ENCODE results near the gene KDM2B. TPM values are rescaled to one million over a fixed set of nuclear protein-coding genes. Genes with fewer than 3 reads are reported as not detected.

Gene KDM2B
- total and polyA plus RNA-seq, 2 of the 8 experiments (the other 6 are each of a cell fraction or from before 2014, with no cell fraction given), result 111 to 162 TPM

GRCh38 chr12:121446750-121447149 lies 134.1 kb downstream of the KDM2B start:
- WGBS, 2 experiments (ENCODE audit: extremely low coverage in 1 of 2, insufficient coverage in 1 of 2, insufficient read length in 1 of 2, insufficient replicate concordance in 2 of 2, low coverage in 1 of 2, low lambda C conversion rate in 2 of 2, missing lambda C conversion rate in 1 of 2), result 91% methylated on average over 3 of the region's 3 CpGs; no CpG with 5 or more reads in 1 of the 2 experiments
- CTCF ChIA-PET (ENCODE audit: partially characterized antibody), result interaction anchor here (0.8 to 7.0 kb wide), 7 partner anchors 11 to 266 kb away, joined by 3 to 129 read pairs (median 3); partner anchors contain the start of genes MORN3 and TMEM120B
- TF ChIP-seq SP1 (IDR thresholded peaks at IDR 0.05; ENCODE audit: low read depth, low read length), result no peak
- no peak for TF ChIP-seq PHF8 (conservative IDR thresholded peaks at IDR 0.05; ENCODE audit: low read depth, low read length)
- no peak for TF ChIP-seq JUN (IDR thresholded peaks at IDR 0.05; ENCODE audit: low read depth, low read length)
- no peak for TF ChIP-seq TCF12 (IDR thresholded peaks at IDR 0.05; ENCODE audit: low read depth, low read length)
- TF ChIP-seq TBP (IDR thresholded peaks at IDR 0.05; ENCODE audit: low read depth, low read length), result no peak
- TF ChIP-seq E2F6 (IDR thresholded peaks at IDR 0.05), result no peak
- TF ChIP-seq SIX5 (IDR thresholded peaks at IDR 0.05; ENCODE audit: low read depth, low read length), result no peak
- TF ChIP-seq KDM5A (IDR thresholded peaks at IDR 0.05; ENCODE audit: low read length), result no peak
- no peak for TF ChIP-seq YY1 (IDR thresholded peaks at IDR 0.05; ENCODE audit: low read depth, low read length)
- no peak for TF ChIP-seq CTBP2 (IDR thresholded peaks at IDR 0.05; ENCODE audit: borderline replicate concordance, insufficient read depth, insufficient read length, low read length)
- TF ChIP-seq SP4 (IDR thresholded peaks at IDR 0.05; ENCODE audit: low read length), result no peak
- no peak for TF ChIP-seq SP2 (IDR thresholded peaks at IDR 0.05; ENCODE audit: low read length)
- TF ChIP-seq JUND (IDR thresholded peaks at IDR 0.05; ENCODE audit: low read length), result no peak
- no peak for TF ChIP-seq CBX5 (IDR thresholded peaks at IDR 0.05; ENCODE audit: low read depth, low read length)

More at GRCh38 chr12:121446750-121447149, 134.1 kb downstream of the KDM2B start:
- H2BK20ac ChIP-seq (ENCODE audit: low read length), result no peak overlapping the region
- H3K36me3 ChIP-seq (ENCODE audit: control insufficient read depth in 2 of 4, insufficient read depth in 4 of 4, low read length in 3 of 4), result peaks cover 9 to 32% (median 17%) of the 10 kb centered on the region in 4 experiments
- H3K23me2 ChIP-seq (ENCODE audit: low read depth, low read length), result no peaks in the 10 kb centered on the region
- no peak overlapping the region for H3K56ac ChIP-seq (replicated peaks; ENCODE audit: insufficient read length, low read depth, low read length)
- no peak overlapping the region for H2BK12ac ChIP-seq (ENCODE audit: low read depth, low read length)
- H3K4me2 ChIP-seq (ENCODE audit: insufficient read depth in 1 of 2, low read depth in 2 of 2, low read length in 2 of 2), result no peak overlapping the region
- H4K20me1 ChIP-seq (replicated peaks in 1 of 2; ENCODE audit: control insufficient read depth in 1 of 2, insufficient read depth in 2 of 2, low read length in 2 of 2), result peaks cover 13 to 15% of the 10 kb centered on the region in 2 experiments
- peaks cover 0 to 2% (median 0%) of the 10 kb centered on the region in 4 experiments; a peak in 4 of 7 replicates for H3K4me1 ChIP-seq (replicated peaks in 1 of 4; ENCODE audit: control insufficient read depth in 3 of 4, insufficient read depth in 4 of 4, low read length in 3 of 4)
- no peak overlapping the region for H2AK5ac ChIP-seq (ENCODE audit: low read depth, low read length)
- FAIRE-seq (no peak), DNase-seq (ENCODE audit: low read depth in 1 of 2, low spot score in 2 of 2) (no peak)
- no peaks in the 10 kb centered on the region for H3K27me3 ChIP-seq (replicated peaks in 1 of 4; ENCODE audit: control insufficient read depth in 3 of 4, extremely low read depth in 1 of 4, insufficient read depth in 3 of 4, low read length in 3 of 4)
- H3K9ac ChIP-seq (replicated peaks in 1 of 4; ENCODE audit: extremely low read depth in 1 of 4, low read depth in 3 of 4, low read length in 3 of 4), result no peak overlapping the region
- no peak overlapping the region for H2BK5ac ChIP-seq (ENCODE audit: low read depth, low read length)
- peaks cover 0 to 21% of the 10 kb centered on the region in 2 experiments; a peak in 1 of 4 replicates for H3K79me2 ChIP-seq (ENCODE audit: control insufficient read depth in 1 of 2, insufficient read depth in 2 of 2, low read length in 2 of 2)
- POLR2A ChIA-PET (ENCODE audit: partially characterized antibody), result interaction anchor here (1.0 to 1.2 kb wide), 3 partner anchors 9 to 30 kb away, joined by 3 to 8 read pairs (median 3); no protein-coding TSS in a partner anchor
- H3K9me3 ChIP-seq (ENCODE audit: insufficient read depth in 2 of 2, low read depth in 1 of 2, low read length in 1 of 2), result no peaks in the 10 kb centered on the region
- H3K27ac ChIP-seq (ENCODE audit: low read depth, low read length), result no peak overlapping the region
- no peak overlapping the region for H3K4ac ChIP-seq (replicated peaks; ENCODE audit: insufficient read length, low read depth, low read length)
- H4K8ac ChIP-seq (ENCODE audit: extremely low read depth, insufficient read depth, low read length), result no peak overlapping the region
- no peak overlapping the region for H3K18ac ChIP-seq (ENCODE audit: extremely low read depth, low read length)
- H2AFZ ChIP-seq (ENCODE audit: low read length), result no peak overlapping the region
- no peak overlapping the region for H4K5ac ChIP-seq (ENCODE audit: insufficient read length, low read depth, low read length)
- H3K4me3 ChIP-seq (ENCODE audit: extremely low read depth in 1 of 4, insufficient read depth in 2 of 4, low read depth in 3 of 4, low read length in 4 of 4), result no peak overlapping the region
- no peak overlapping the region for H3K14ac ChIP-seq (ENCODE audit: insufficient read length)
- H3K23ac ChIP-seq (ENCODE audit: insufficient read length), result no peak overlapping the region
- no peak overlapping the region for H2BK15ac ChIP-seq (ENCODE audit: low read length)
- peaks cover 12% of the 10 kb centered on the region for H3K79me1 ChIP-seq (ENCODE audit: low read depth, low read length)
- H4K91ac ChIP-seq (replicated peaks; ENCODE audit: insufficient read length, low read length), result no peak overlapping the region
- no peak overlapping the region for H2BK120ac ChIP-seq (replicated peaks; ENCODE audit: low read depth, low read length)
